B cell (primary cell): Measurements from ENCODE around the gene TMOD1. TPM values are rescaled to one million over a fixed set of nuclear protein-coding genes. Genes with fewer than 3 reads are reported as not detected.
A peak's percentile ranks its signal among the peaks of the same experiment; 100 is the strongest.

Experiments used
- ATAC-seq: fragments of 200-7000 bp; cut with Tn5 transposase; one replicate; pipeline ENCODE4 v1.10.0; 2021; ENCODE audit warnings: low read depth, mild to moderate bottlenecking, moderate number of reproducible peaks, moderate library complexity
- CTCF ChIA-PET: fragments of 350-600 bp; sonication (Branson Sonifier 250); formaldehyde crosslinking; loops from one replicate; lab custom pipeline; 2021; ENCODE audit warnings: antibody characterized with exemption, inconsistent platforms; lab: Charles Lee
- POLR2A ChIA-PET: fragments of 350-600 bp; sonication (Branson Sonifier 250); formaldehyde crosslinking; loops from one replicate; lab custom pipeline; 2021; ENCODE audit warnings: antibody characterized with exemption; lab: Charles Lee
- DNase-seq: peaks from one replicate; pipeline ENCODE4 v3.0.0; 2013
- H2AFZ ChIP-seq: 2 replicates; pipeline ENCODE4 v1.6.1; 2012; ENCODE audit warnings: mild to moderate bottlenecking, low read depth, low read length; ENCODE audit not compliant: insufficient read depth, poor library complexity, severe bottlenecking
- H3K27ac ChIP-seq, 2 donors: 1 replicate in 1 of 2; 2 replicates in 1 of 2; pipeline ENCODE4 v1.5.1; 2012 to 2013; ENCODE audit warnings: low read length in 2 of 2, mild to moderate bottlenecking in 2 of 2, moderate library complexity in 1 of 2
- H3K27me3 ChIP-seq, 4 experiments: fragments of 200-600 bp in 1 of 4; sonication (generic) in 1 of 4; replicated peaks in 1 of 4; 1 replicate in 2 of 4; 2 replicates in 2 of 4; pipeline versions ENCODE4 v1.6.1 to v1.7.0; 2013 to 2016; ENCODE audit warnings: low read length in 3 of 4, mild to moderate bottlenecking in 2 of 4, mixed read lengths in 1 of 4, moderate library complexity in 1 of 4; ENCODE audit not compliant: insufficient read depth in 4 of 4, control insufficient read depth in 3 of 4; ENCODE audit errors: control extremely low read depth in 1 of 4
- H3K36me3 ChIP-seq, 2 experiments: replicated peaks in 1 of 2; 1 replicate in 1 of 2; 2 replicates in 1 of 2; pipeline versions ENCODE4 v1.6.1 to v1.7.1; 2013; ENCODE audit warnings: low read length in 1 of 2; ENCODE audit not compliant: insufficient read depth in 2 of 2, control insufficient read depth in 1 of 2; ENCODE audit errors: control extremely low read depth in 1 of 2, extremely low read depth in 1 of 2
- H3K4me1 ChIP-seq, 2 donors: fragments of 200-600 bp in 1 of 2; sonication (generic) in 1 of 2; 1 replicate in 1 of 2; 2 replicates in 1 of 2; pipeline versions ENCODE4 v1.5.1 to v1.6.1; 2013 to 2017; ENCODE audit warnings: low read length in 2 of 2; ENCODE audit not compliant: control insufficient read depth in 2 of 2, insufficient read depth in 2 of 2
- H3K4me2 ChIP-seq: replicated peaks from 2 replicates; pipeline ENCODE3; 2012; ENCODE audit warnings: mild to moderate bottlenecking, low read depth, low read length; ENCODE audit not compliant: poor library complexity, severe bottlenecking
- H3K4me3 ChIP-seq, 5 experiments: fragments of 200-600 bp in 1 of 5; sonication (generic) in 1 of 5; 1 replicate in 3 of 5; 2 replicates in 2 of 5; pipeline versions ENCODE4 v1.5.1 to v1.7.0; 2011 to 2016; ENCODE audit warnings: low read length in 4 of 5, mild to moderate bottlenecking in 4 of 5, low read depth in 2 of 5, control low read depth in 1 of 5, moderate library complexity in 1 of 5; ENCODE audit not compliant: insufficient read depth in 1 of 5; ENCODE audit errors: control extremely low read depth in 1 of 5, extremely low read depth in 1 of 5
- H3K79me2 ChIP-seq: fragments of 200-600 bp; sonication (generic); one replicate; pipeline ENCODE4 v1.6.0; 2016; ENCODE audit warnings: low read length; ENCODE audit not compliant: control insufficient read depth, insufficient read depth
- H3K9ac ChIP-seq: fragments of 200-600 bp; sonication (generic); 2 replicates; pipeline ENCODE4 v1.6.1; 2017; ENCODE audit warnings: mild to moderate bottlenecking, low read length, moderate library complexity
- H3K9me3 ChIP-seq, 3 donors: one replicate each; pipeline versions ENCODE4 v1.6.1 to v1.7.1; 2013; ENCODE audit warnings: low read length in 2 of 3; ENCODE audit not compliant: control insufficient read depth in 2 of 3, insufficient read depth in 1 of 3; ENCODE audit errors: control extremely low read depth in 1 of 3
- H4K20me1 ChIP-seq: 2 replicates; pipeline ENCODE4 v1.6.0; 2012; ENCODE audit warnings: mild to moderate bottlenecking, low read length; ENCODE audit not compliant: insufficient read depth, control insufficient read depth, poor library complexity, severe bottlenecking
- H3K27ac Mint-ChIP-seq: one replicate; pipeline ENCODE4 v1.8.0; 2021; ENCODE audit warnings: mixed read lengths
- H3K27me3 Mint-ChIP-seq: one replicate; pipeline ENCODE4 v1.8.0; 2021; ENCODE audit warnings: mixed read lengths
- H3K4me1 Mint-ChIP-seq: one replicate; pipeline ENCODE4 v1.8.0; 2021; ENCODE audit warnings: mixed read lengths
- H3K4me3 Mint-ChIP-seq: one replicate; pipeline ENCODE4 v1.8.0; 2021; ENCODE audit warnings: mixed read lengths
- H3K9me3 Mint-ChIP-seq: one replicate; pipeline ENCODE4 v1.8.0; 2022; ENCODE audit warnings: mixed read lengths; ENCODE audit not compliant: insufficient read depth
- EZH2 ChIP-seq: IDR thresholded peaks from 2 replicates; pipeline ENCODE4 v1.6.1; 2012; ENCODE audit warnings: borderline replicate concordance, low read depth, mild to moderate bottlenecking, moderate library complexity, low read length; ENCODE audit not compliant: insufficient read depth, poor library complexity, severe bottlenecking
- WGBS: methylation state at CpG from one replicate; pipeline ENCODE4 v1.1.5; 2013; ENCODE audit warnings: missing lambda C conversion rate; ENCODE audit not compliant: insufficient coverage; 5-methylcytosine and 5-hydroxymethylcytosine counted together
- intact Hi-C: fragments of 100-400 bp; cut with micrococcal nuclease; formaldehyde crosslinking; loops from one replicate; pipeline ENCODE4 v1.10.0; 2022
- polyA plus RNA-seq: library from polyadenylated mRNA; depleted of rRNA; stranded (reverse); fragments of >200 nt; gene quantifications from 2 replicates; pipeline ENCODE4 v1.2.3, GENCODE V29; 2012
- total RNA-seq, 2 donors: library from RNA; stranded (reverse); fragments of 120-200 nt in 1 of 2; gene quantifications; 1 replicate in 1 of 2; 2 replicates in 1 of 2; pipeline versions ENCODE4 v1.2.3 to v1.2.4, GENCODE V29; 2013 to 2022
- TF ChIP-seq, protein P1 (sequence below): fragments of 200-600 bp; IDR thresholded peaks from one replicate; pipeline ENCODE4 v1.8.0; 2022; ENCODE audit warnings: antibody characterized with exemption, mild to moderate bottlenecking

TMOD1 gene
- total and polyA plus RNA-seq, 2 donors (not counting 1 experiment from before 2014, with no cell fraction given): 0.30 to 2.5 TPM

DNA sequence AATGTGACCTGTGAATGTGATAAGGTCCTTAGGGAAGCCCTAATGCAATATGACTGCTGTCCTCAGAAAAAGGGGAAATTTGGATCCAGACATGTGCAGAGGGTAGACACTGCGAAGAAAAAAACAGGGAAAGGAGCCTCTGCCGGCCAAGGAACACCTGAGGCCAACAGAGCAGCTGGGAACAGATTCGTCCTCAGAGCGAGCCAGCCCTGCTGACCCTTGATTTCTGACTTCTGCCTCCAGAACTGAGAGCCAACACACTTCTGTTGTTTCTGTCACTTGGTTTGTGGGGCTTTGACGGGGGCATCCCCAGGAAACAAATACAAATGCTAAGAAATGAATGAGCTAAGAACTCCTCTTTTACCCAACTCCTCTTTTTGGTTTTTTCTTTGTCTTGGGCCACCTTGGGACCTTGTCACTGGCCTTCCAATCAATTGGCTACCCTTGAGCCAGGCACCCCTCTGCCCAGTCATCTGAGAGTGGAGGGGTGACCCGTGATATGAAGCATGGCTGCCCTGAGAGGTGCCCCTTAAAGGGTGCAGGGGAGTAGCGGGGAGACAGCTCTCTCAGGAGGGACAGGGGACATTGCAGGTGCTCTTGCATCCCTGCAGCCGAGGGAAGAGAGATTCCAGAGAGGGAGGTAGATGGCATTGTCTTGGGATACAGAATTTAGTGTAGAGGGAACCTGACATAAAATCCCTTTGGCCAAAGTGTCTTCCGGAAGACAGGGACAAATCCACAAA, 16.9 kb downstream of the TMOD1 start:
- CTCF ChIA-PET: no interaction called here
- intact Hi-C loops: no loop called here
- H2AFZ ChIP-seq: peak overlapping the region; percentile 22
- Mint-ChIP-seq H3K9me3 (no peaks in the 10 kb centered on the region), H3K27ac (no peak overlapping the region), H3K4me1 (no peaks in the 10 kb centered on the region), H3K27me3 (peaks cover 44% of the 10 kb centered on the region), H3K4me3 (no peak overlapping the region)
- no peak overlapping the region for H3K9ac ChIP-seq
- POLR2A ChIA-PET: no interaction called here
- no peak overlapping the region for H3K4me3 ChIP-seq
- ATAC-seq (no peak), DNase-seq (no peak)
- no peaks in the 10 kb centered on the region for H3K79me2 ChIP-seq
- no peaks in the 10 kb centered on the region for H3K4me1 ChIP-seq
- peaks cover 0 to 12% (median 0%) of the 10 kb centered on the region in 4 experiments for H3K27me3 ChIP-seq
- no peaks in the 10 kb centered on the region for H4K20me1 ChIP-seq
- H3K9me3 ChIP-seq: no peaks in the 10 kb centered on the region
- no peak overlapping the region for H3K27ac ChIP-seq
- TF ChIP-seq EZH2: no peak
- TF ChIP-seq, protein P1, sequence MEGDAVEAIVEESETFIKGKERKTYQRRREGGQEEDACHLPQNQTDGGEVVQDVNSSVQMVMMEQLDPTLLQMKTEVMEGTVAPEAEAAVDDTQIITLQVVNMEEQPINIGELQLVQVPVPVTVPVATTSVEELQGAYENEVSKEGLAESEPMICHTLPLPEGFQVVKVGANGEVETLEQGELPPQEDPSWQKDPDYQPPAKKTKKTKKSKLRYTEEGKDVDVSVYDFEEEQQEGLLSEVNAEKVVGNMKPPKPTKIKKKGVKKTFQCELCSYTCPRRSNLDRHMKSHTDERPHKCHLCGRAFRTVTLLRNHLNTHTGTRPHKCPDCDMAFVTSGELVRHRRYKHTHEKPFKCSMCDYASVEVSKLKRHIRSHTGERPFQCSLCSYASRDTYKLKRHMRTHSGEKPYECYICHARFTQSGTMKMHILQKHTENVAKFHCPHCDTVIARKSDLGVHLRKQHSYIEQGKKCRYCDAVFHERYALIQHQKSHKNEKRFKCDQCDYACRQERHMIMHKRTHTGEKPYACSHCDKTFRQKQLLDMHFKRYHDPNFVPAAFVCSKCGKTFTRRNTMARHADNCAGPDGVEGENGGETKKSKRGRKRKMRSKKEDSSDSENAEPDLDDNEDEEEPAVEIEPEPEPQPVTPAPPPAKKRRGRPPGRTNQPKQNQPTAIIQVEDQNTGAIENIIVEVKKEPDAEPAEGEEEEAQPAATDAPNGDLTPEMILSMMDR: no peak
- WGBS: 84% methylated on average over 6 of the region's 9 CpGs
- no peaks in the 10 kb centered on the region for H3K36me3 ChIP-seq
- no peak overlapping the region for H3K4me2 ChIP-seq

DNA sequence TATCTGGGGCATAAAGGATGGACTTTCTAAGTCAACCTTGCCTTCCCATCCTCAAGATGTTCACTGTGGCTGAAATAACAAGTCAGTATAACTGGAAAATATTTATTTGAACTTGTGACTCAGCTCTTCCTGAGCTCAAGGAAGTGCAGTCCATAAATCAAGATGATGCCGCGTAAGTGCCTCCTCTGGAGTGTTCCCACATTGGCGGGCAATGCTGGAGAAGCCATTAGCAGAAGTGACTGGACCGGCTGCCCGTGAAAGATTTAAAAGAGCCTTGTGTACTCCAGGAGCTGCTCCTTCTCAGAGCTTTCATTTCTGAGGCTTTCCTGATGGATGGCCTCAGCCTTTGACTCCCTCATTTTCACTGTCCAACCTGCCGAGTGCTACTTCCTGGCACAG, 17.4 kb downstream of the TMOD1 start:
- ATAC-seq (no peak), DNase-seq (no peak)
- intact Hi-C loops: no loop called here
- Histone ChIP-seq H3K9me3 (no peaks in the 10 kb centered on the region), H3K9ac (no peak overlapping the region), H3K4me2 (no peak overlapping the region), H3K4me3 (no peak overlapping the region), H3K27me3 (peaks cover 0 to 12% (median 0%) of the 10 kb centered on the region in 4 experiments), H3K4me1 (no peaks in the 10 kb centered on the region), H2AFZ (peak overlapping the region; percentile 22), H3K27ac (no peak overlapping the region), H3K79me2 (no peaks in the 10 kb centered on the region), H4K20me1 (no peaks in the 10 kb centered on the region), H3K36me3 (no peaks in the 10 kb centered on the region)
- Mint-ChIP-seq H3K4me3 (no peak overlapping the region), H3K4me1 (no peaks in the 10 kb centered on the region), H3K9me3 (no peaks in the 10 kb centered on the region), H3K27me3 (peaks cover 44% of the 10 kb centered on the region), H3K27ac (no peak overlapping the region)
- ChIA-PET CTCF (no interaction called here), POLR2A (no interaction called here)
- 7% methylated on average over 5 of the region's 6 CpGs for WGBS
- no peak for TF ChIP-seq EZH2
- TF ChIP-seq, protein P1: no peak
